Suprapubic skin (tissue), 4 donors: ENCODE data around the gene SULF2.

Experiments used
- EP300 ChIP-seq: sonication (generic); formaldehyde crosslinking; IDR thresholded peaks from one replicate; pipeline ENCODE4 v1.6.1; 2017; ENCODE audit warnings: antibody characterized with exemption
- POLR2A ChIP-seq, 2 donors: fragments of 450-650 bp; IDR thresholded peaks; one replicate each; pipeline ENCODE4 v1.6.1; 2017; ENCODE audit warnings: antibody characterized with exemption in 2 of 2, mild to moderate bottlenecking in 2 of 2, moderate library complexity in 2 of 2
- POLR2AphosphoS5 ChIP-seq, 3 donors: sonication (generic); formaldehyde crosslinking; IDR thresholded peaks; one replicate each; pipeline ENCODE4 v1.6.1; 2017; ENCODE audit warnings: antibody characterized with exemption in 3 of 3
- TF ChIP-seq, protein P1 (sequence below), 2 donors: fragments of 200-600 bp in 1 of 2; fragments of 450-650 bp in 1 of 2; sonication (generic) in 1 of 2; IDR thresholded peaks; one replicate each; pipeline ENCODE4 v1.5.1; 2016 to 2019; ENCODE audit warnings: antibody characterized with exemption in 2 of 2, mild to moderate bottlenecking in 1 of 2, moderate library complexity in 1 of 2

DNA sequence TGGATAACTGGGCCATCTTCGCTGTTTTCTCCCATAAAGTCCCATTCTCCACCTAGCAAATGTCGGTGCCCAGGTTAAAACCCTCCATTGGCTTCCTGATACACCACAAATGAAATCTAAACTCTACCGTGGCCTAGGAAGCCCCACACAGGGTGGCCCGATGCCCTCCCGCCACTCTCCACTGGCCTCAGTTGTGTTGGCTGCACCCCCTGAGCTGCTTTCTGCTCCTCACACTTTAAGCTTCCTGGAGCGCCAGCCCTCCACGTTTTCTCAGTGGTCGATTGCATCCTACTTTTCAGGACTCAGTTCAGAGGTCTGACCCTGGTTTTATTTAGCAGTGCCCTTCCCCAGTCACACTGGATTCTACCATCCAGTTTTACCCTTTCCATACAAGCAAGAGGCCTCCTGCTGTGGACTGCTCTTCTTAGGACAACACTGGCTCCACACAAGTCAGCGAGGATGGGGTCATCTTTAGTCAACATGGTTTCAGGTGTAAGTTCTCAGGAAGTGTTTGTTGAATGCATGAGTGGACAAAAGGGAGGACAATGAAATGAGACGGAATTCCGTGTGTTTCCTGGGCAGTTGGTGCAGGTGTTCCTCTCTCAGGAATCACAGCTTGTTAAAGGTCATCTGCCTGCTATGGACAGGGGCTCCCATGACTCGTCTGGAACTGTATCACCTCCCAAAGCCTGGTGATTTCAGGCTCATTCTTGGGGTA, 124.1 kb downstream of the SULF2 start:
- TF ChIP-seq, protein P1, sequence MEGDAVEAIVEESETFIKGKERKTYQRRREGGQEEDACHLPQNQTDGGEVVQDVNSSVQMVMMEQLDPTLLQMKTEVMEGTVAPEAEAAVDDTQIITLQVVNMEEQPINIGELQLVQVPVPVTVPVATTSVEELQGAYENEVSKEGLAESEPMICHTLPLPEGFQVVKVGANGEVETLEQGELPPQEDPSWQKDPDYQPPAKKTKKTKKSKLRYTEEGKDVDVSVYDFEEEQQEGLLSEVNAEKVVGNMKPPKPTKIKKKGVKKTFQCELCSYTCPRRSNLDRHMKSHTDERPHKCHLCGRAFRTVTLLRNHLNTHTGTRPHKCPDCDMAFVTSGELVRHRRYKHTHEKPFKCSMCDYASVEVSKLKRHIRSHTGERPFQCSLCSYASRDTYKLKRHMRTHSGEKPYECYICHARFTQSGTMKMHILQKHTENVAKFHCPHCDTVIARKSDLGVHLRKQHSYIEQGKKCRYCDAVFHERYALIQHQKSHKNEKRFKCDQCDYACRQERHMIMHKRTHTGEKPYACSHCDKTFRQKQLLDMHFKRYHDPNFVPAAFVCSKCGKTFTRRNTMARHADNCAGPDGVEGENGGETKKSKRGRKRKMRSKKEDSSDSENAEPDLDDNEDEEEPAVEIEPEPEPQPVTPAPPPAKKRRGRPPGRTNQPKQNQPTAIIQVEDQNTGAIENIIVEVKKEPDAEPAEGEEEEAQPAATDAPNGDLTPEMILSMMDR (IDR thresholded peaks at IDR 0.05) = no peak
- TF ChIP-seq EP300 = no peak
- TF ChIP-seq POLR2AphosphoS5 (IDR thresholded peaks at IDR 0.05) = no peak
- TF ChIP-seq POLR2A (IDR thresholded peaks at IDR 0.05) = no peak
